Glomerular visceral epithelial cell (primary cell): Measurements from ENCODE around the gene ADGRD1.
A peak's percentile ranks its signal among the peaks of the same experiment; 100 is the strongest.
"Not testable (repeated sequence)": the region's sequence is repeated elsewhere in the genome, so short reads cannot be mapped to it uniquely, and the experiment has no call there.

ENCODE experiments used
- DNase-seq: peaks from one replicate; pipeline ENCODE4 v3.0.0-alpha.2; 2016; ENCODE audit errors: extremely low spot score

Gene ADGRD1

GRCh38 chr12:130953771-130954543 lies at the start of gene ADGRD1:
ADGRD1 (plus strand) TSS chr12:130953907; CDS start chr12:130954466, 559 bp downstream.
- DNase-seq: no peak

GRCh38 chr12:130904064-130904463 lies 49.6 kb upstream of the ADGRD1 start:
- no peak for DNase-seq

- not testable (repeated sequence) for DNase-seq
Observed at GRCh38 chr12:130904936-130905455, 48.7 kb upstream of the ADGRD1 start.

- no peak for DNase-seq
Observed at GRCh38 chr12:130909111-130909510, 44.6 kb upstream of the ADGRD1 start.

- no peak for DNase-seq
Observed at GRCh38 chr12:130911193-130911592, 42.5 kb upstream of the ADGRD1 start.

GRCh38 chr12:130911933-130912332 lies 41.8 kb upstream of the ADGRD1 start:
- no peak for DNase-seq

GRCh38 chr12:130916241-130916911 lies 37.3 kb upstream of the ADGRD1 start:
- peak; percentile 42 for DNase-seq

- no peak for DNase-seq
Observed at GRCh38 chr12:130917607-130918006, 36.1 kb upstream of the ADGRD1 start.

- DNase-seq: no peak
Observed at GRCh38 chr12:130919086-130919485, 34.6 kb upstream of the ADGRD1 start.

GRCh38 chr12:130920119-130920703 lies 33.5 kb upstream of the ADGRD1 start:
- DNase-seq: no peak

- DNase-seq: no peak
Observed at GRCh38 chr12:130920723-130921381, 32.9 kb upstream of the ADGRD1 start.

GRCh38 chr12:130922511-130922953 lies 31.2 kb upstream of the ADGRD1 start:
- DNase-seq: no peak

- no peak for DNase-seq
Observed at GRCh38 chr12:130924966-130925665, 28.6 kb upstream of the ADGRD1 start.

- DNase-seq: no peak
Observed at GRCh38 chr12:130925666-130926015, 28.1 kb upstream of the ADGRD1 start.

- no peak for DNase-seq
Observed at GRCh38 chr12:130929363-130929762, 24.3 kb upstream of the ADGRD1 start.

GRCh38 chr12:130932061-130932930 lies 21.4 kb upstream of the ADGRD1 start:
- DNase-seq: no peak

- no peak for DNase-seq
Observed at GRCh38 chr12:130933269-130933995, 20.3 kb upstream of the ADGRD1 start.

- DNase-seq: no peak
Observed at GRCh38 chr12:130934753-130935152, 19.0 kb upstream of the ADGRD1 start.

GRCh38 chr12:130936561-130936960 lies 17.1 kb upstream of the ADGRD1 start:
- DNase-seq: no peak

- DNase-seq: no peak
Observed at GRCh38 chr12:130937063-130937462, 16.6 kb upstream of the ADGRD1 start.
